ENCODE results near the gene CLEC17A. TPM values are rescaled to one million over a fixed set of nuclear protein-coding genes. Genes with fewer than 3 reads are reported as not detected.
"Not testable (repeated sequence)": the region's sequence is repeated elsewhere in the genome, so short reads cannot be mapped to it uniquely, and the experiment has no call there.

Gene CLEC17A
- polyA plus RNA-seq, 12 donors: 0.09 to 0.66 (median 0.13) TPM; not detected in 8

DNA sequence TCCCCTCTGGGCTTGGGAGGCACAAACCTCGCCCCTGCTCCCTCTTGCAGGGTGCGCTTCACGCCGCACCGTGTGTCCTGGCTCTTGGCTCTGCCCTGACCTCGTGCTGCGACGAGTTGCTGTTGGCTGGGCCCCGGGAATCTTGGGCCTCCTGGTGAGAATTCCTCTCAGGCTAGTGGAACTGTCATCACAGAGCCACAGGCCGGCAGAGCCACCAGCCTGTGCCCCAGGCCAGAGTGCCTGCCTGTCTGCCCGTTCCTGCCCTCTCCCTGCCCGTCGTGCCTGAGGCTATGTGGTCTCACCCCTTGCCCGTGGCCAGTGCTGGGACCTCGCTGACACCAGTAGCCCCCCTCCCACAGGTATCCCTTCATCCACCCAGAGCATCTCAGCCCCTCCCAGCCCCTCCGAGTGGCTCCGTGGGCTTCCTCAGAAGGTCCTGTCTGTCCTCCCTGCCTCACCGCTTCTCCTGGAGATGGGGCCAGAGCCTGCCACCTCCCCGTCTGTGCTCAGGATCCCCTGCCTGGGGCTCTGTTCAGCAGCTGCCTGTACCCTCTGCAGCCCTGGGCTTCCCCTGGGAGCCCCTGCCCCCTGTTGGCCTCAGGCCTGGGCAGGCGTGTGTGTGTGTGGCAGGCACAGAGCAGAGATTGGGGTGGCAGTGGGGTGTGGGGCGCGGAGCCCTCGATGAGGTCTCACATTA lies 24.4 kb upstream of the CLEC17A start:
- no peak for DNase-seq

DNA sequence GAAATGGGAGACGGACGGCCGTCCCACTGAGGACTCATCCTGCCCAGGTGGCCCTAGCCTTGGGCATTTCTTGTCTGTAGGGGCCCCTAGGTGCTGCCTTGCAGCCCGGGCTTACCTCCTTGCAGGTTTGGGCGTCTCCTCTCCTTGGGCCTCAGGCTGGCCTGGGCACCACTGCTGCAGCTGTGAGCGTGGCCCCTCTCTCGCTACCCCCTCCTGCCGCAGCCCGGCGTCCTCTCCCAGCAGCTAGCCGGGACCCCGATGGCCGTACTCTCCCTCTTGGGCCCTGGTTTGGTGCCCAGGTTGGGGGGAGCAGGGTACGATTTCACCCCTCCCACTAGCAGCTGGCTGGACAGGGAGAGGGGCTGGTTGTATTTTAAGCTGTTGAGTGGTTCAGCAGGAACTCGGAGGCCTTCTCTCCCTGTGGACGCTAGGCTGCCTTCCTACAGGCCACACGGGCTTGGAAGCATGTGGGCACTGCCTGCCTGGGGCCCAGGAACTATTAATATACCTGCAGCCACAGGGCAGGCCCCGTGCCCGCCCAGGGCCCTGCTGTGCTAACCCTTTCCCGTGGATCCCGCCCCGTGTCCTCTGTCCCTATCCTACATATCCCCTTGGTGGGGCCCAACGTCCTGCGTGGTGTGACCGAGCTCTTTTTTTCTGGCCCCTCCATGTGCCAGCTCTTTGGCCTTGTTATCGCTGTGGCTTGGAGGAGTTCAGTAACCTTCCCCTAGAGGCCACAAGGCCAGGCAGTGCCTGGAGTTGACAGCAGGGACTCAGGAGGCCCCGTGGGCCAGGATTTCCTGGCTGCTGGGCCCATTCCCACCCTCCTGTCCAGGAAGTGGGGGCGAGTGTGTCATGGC lies 22.7 kb upstream of the CLEC17A start:
- no peak for DNase-seq

DNA sequence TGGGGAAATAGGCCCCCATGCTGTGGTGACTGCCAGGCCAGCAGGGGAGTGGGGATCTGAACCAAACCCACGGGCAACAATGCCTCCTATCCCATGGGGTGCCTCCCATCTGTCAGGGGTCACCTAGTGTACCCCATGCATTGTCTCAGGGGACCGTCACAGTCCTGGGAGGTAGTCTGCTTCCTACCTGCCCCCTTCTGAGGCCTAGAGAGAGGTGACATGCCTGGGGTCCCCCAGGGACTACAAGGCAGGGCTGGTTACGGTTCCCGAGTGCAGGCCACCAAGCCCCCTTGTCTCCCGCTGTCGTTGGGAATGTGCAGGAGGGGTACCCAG lies 22.1 kb upstream of the CLEC17A start:
- no peak for DNase-seq

- DNase-seq: no peak
Observed at GRCh38 chr19:14561249-14561648, 21.6 kb upstream of the CLEC17A start.

DNA sequence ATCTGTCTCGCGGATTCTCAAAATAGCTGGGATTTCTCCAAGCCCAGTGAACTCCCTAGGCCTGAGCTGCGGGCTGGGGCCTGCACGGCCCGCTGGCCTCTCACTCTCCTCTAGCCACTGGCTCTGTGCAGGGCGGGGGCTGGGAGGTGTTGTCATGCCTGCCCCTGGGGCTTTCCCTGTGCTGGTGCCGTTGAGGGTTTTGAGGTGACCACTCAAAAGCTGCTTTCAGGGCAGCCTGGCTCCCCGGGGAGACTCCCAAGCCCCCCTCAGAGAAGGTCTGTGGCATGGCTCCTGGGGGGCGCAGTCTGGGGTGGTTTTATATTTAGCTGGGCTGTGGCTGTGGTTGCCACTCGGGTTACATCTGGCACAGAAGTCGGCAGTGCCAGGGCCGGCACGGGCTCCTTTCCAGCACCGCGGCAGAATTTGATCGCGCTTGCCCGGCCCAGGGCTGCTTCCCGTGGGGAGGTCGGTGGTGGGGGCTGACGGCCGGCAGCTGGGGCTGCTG lies 21.0 kb upstream of the CLEC17A start:
- DNase-seq: no peak

- DNase-seq: no peak
Observed at GRCh38 chr19:14562660-14563589, 20.0 kb upstream of the CLEC17A start.

- DNase-seq: no peak
Observed at GRCh38 chr19:14563590-14563926, 19.3 kb upstream of the CLEC17A start.

GRCh38 chr19:14563989-14564651 lies 18.8 kb upstream of the CLEC17A start:
- no peak for DNase-seq

GRCh38 chr19:14564652-14565297 lies 18.1 kb upstream of the CLEC17A start:
- not testable (repeated sequence) for DNase-seq

GRCh38 chr19:14565298-14565679 lies 17.6 kb upstream of the CLEC17A start:
- no peak for DNase-seq

- no peak for DNase-seq
Observed at GRCh38 chr19:14565765-14566711, 16.8 kb upstream of the CLEC17A start.

DNA sequence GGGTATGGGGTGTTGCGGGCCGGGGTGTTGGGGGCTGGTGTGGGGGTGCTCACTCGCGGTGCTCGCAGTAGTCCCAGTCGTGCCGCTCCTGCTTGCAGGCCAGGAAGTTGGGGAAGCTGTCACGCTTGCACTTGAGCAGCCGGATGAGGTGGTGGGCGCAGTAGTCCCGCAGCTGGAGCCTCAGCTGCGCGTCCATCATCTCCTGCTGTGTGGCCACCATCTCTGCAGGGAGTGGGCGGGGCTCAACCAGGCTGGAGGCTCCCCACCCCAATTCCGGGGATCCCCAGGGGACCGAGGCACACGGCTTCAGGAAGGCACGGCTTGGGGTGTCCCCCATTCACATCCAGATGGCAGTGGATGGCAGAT lies 16.2 kb upstream of the CLEC17A start:
- no peak for DNase-seq

GRCh38 chr19:14567079-14567478 lies 15.8 kb upstream of the CLEC17A start:
- DNase-seq: no peak

DNA sequence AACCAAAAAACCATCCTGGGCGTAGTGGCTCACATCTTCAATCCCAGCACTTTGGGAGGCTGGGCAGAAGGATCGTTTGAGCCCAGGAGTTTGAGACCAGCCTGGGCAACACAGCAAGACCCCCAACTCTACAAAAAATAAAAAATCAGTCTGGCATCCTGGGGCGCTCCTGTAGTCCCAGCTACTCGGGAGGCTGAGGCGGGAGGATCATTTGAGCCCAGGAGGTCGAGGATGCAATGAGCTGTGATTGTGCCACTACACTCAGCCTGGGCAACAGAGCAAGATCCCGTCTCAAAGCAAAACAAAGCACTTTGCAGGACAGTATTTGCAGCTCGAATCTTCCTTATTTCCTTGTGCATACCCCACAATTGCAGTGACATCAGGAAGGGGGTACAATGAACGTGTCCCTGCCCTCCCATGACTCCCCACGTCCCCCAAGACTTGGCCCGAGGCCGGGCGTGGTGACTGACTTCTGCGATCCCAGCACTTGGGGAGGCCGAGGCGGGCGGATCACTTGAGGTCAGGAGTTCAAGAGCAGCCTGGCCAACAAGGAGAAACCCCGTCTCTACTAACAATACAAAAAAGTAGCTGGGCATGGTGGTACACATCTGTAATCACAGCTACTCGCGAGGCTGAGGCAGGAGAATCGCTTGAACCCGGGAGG lies 11.9 kb upstream of the CLEC17A start:
- DNase-seq: no peak

DNA sequence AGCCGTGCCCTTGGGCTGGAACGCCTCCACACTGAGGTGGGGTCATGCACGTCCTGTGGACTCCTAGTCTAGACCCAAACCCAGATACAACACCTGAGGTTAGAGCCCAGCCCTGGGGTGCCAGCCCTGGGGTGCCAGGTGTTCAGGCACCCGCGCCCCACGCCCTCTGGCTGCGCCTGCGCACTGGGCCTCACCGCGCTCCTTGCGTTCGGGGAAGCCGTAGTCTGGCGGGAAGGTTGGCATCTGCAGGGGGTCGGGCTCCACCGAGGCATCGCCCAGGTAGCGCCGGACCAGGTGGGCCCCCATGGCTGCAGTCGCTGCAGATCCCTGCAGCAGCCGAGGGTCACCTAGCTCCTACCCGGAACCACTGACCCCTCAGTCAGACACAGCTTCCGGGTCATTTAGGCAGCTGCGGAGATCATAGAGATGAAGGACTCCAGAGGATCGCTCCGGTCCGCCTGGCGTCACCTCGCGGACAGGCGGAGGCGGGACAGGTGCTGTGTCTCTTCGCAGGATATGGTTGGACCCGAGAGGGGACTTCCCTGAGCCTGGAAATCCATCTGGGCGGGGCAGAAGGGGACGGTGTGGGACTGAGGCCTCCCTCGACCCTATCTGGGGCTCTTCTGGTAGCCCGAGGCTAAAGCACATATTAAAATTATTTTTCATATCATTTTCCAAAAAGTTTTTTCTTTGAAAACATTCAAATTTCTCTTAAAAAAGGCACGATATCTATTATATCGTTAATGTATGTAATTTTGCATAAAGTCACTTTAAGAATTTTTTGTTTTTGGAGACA lies 11.0 kb upstream of the CLEC17A start, which contains the start of gene NDUFB7:
Gene NDUFB7 (minus strand): TSS at position 372 of the 796 bp plus-strand sequence. CDS start 66 bp downstream, at position 306.
- DNase-seq: peak; percentile 93

- DNase-seq: no peak
Observed at GRCh38 chr19:14575428-14575980, 7.4 kb upstream of the CLEC17A start.

DNA sequence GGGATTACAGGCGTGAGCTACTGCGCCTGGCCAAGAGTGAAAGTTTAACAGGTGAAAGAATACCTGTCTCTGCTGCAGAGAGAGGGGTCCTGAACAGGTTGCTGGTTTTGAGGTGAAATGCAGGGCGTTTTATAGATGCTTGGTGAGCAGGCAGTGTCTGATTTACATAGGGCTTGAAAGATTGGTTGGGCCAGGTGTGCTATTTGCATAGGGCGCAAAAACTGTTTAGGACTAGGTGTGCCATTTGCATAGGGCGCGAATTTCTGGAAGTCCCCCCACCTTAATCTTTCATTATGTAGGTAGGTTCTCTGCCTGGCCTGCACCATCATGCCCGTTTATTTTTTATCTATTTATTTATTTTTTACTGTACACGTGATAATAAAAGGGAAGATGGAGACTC lies 6.5 kb upstream of the CLEC17A start:
- no peak for DNase-seq

DNA sequence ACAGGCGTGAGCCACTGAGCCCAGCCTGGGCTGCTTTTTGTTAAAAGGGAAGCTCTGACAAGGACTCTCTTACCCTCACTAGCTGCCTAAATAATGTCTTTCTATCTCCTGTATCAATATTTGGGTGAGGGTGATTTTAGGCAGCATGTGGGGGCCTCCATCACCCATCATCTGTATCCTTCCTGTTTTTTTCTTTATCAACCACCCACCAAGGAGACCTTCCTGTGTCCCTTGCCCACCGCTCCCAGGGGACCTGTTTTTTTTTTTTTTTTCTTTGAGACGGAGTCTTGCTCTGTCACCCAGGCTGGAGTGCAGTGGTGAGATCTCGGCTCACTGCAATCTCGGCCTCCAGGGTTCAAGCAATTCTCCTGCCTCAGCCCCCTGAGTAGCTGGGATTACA lies 5.6 kb upstream of the CLEC17A start:
- no peak for DNase-seq
